H9 (cell line): ENCODE measurements around the gene GUCA1C. TPM values are rescaled to one million over a fixed set of nuclear protein-coding genes. Genes with fewer than 3 reads are reported as not detected.

Experiments
- DNase-seq: peaks from one replicate; pipeline ENCODE4 v3.0.0-alpha.2; 2017
- H2AFZ ChIP-seq: one replicate; pipeline ENCODE4 v1.6.1; 2013; ENCODE audit warnings: mild to moderate bottlenecking, low read length, control low read depth, moderate library complexity
- H2AK5ac ChIP-seq: 2 replicates; pipeline ENCODE4 v1.6.1; 2013; ENCODE audit warnings: low read length, control low read depth, mixed read lengths; ENCODE audit not compliant: insufficient read length
- H2BK120ac ChIP-seq: one replicate; pipeline ENCODE4 v1.6.1; 2013; ENCODE audit warnings: low read depth, mild to moderate bottlenecking, low read length, control low read depth, inconsistent platforms; ENCODE audit not compliant: poor library complexity, severe bottlenecking
- H2BK12ac ChIP-seq: 2 replicates; pipeline ENCODE4 v1.6.1; 2013; ENCODE audit warnings: low read length, control low read depth, mixed read lengths, low read depth; ENCODE audit not compliant: insufficient read length
- H2BK15ac ChIP-seq: 2 replicates; pipeline ENCODE4 v1.6.1; 2013; ENCODE audit warnings: low read depth, low read length, control low read depth
- H2BK20ac ChIP-seq: one replicate; pipeline ENCODE4 v1.6.1; 2013; ENCODE audit warnings: low read depth, mild to moderate bottlenecking, low read length, control low read depth, inconsistent platforms; ENCODE audit not compliant: poor library complexity, severe bottlenecking
- H2BK5ac ChIP-seq: 2 replicates; pipeline ENCODE4 v1.6.1; 2013; ENCODE audit warnings: low read length, control low read depth, mixed read lengths; ENCODE audit not compliant: insufficient read length
- H3K14ac ChIP-seq: 2 replicates; pipeline ENCODE4 v1.6.1; 2013; ENCODE audit warnings: low read length, control low read depth; ENCODE audit not compliant: insufficient read depth
- H3K18ac ChIP-seq: 2 replicates; pipeline ENCODE4 v1.6.1; 2013; ENCODE audit warnings: low read depth, mild to moderate bottlenecking, mixed read lengths, low read length, control low read depth; ENCODE audit not compliant: insufficient read length
- H3K23ac ChIP-seq: 2 replicates; pipeline ENCODE4 v1.6.1; 2013; ENCODE audit warnings: low read length, control low read depth, mixed read lengths, low read depth; ENCODE audit not compliant: insufficient read length
- H3K23me2 ChIP-seq: 2 replicates; pipeline ENCODE4 v1.6.1; 2013; ENCODE audit warnings: low read depth, mild to moderate bottlenecking, mixed read lengths, low read length, control low read depth; ENCODE audit not compliant: insufficient read length, poor library complexity, severe bottlenecking
- H3K27ac ChIP-seq: 2 replicates; pipeline ENCODE4 v1.5.1; 2013; ENCODE audit warnings: low read length, control low read depth, mixed read lengths, low read depth; ENCODE audit not compliant: insufficient read length
- H3K27me3 ChIP-seq: 2 replicates; pipeline ENCODE4 v1.6.1; 2013; ENCODE audit warnings: low read length, control low read depth, inconsistent platforms; ENCODE audit not compliant: insufficient read depth
- H3K4ac ChIP-seq: 2 replicates; pipeline ENCODE4 v1.6.1; 2013; ENCODE audit warnings: low read depth, mild to moderate bottlenecking, control low read depth, inconsistent platforms, low read length, moderate library complexity
- H3K4me1 ChIP-seq: 2 replicates; pipeline ENCODE4 v1.6.1; 2013; ENCODE audit warnings: low read length, control low read depth, inconsistent platforms; ENCODE audit not compliant: insufficient read depth
- H3K4me2 ChIP-seq: 2 replicates; pipeline ENCODE4 v1.6.1; 2013; ENCODE audit warnings: low read length, control low read depth, mixed read lengths; ENCODE audit not compliant: insufficient read length, insufficient read depth
- H3K56ac ChIP-seq: 2 replicates; pipeline ENCODE4 v1.6.1; 2013; ENCODE audit warnings: low read depth, mild to moderate bottlenecking, mixed read lengths, low read length, control low read depth; ENCODE audit not compliant: insufficient read length
- H3K79me1 ChIP-seq: 2 replicates; pipeline ENCODE4 v1.6.1; 2013; ENCODE audit warnings: low read depth, mild to moderate bottlenecking, moderate library complexity, low read length, control low read depth, inconsistent platforms; ENCODE audit not compliant: insufficient read depth, poor library complexity, severe bottlenecking
- H3K79me2 ChIP-seq: 2 replicates; pipeline ENCODE4 v1.6.1; 2013; ENCODE audit warnings: low read length, control low read depth, inconsistent platforms; ENCODE audit not compliant: insufficient read depth
- H3K9ac ChIP-seq: 2 replicates; pipeline ENCODE4 v1.6.1; 2013; ENCODE audit warnings: low read length, control low read depth, mixed read lengths; ENCODE audit not compliant: insufficient read length; ENCODE audit errors: extremely low read depth
- H3K9me3 ChIP-seq: one replicate; pipeline ENCODE4 v1.6.1; 2013; ENCODE audit warnings: low read depth, low read length, inconsistent platforms; ENCODE audit not compliant: control insufficient read depth
- H3T11ph ChIP-seq: one replicate; pipeline ENCODE4 v1.6.1; 2013; ENCODE audit warnings: mild to moderate bottlenecking, low read length, control low read depth, inconsistent platforms
- H4K20me1 ChIP-seq: one replicate; pipeline ENCODE4 v1.6.1; 2013; ENCODE audit not compliant: control insufficient read depth, insufficient read length, insufficient read depth
- H4K5ac ChIP-seq: 2 replicates; pipeline ENCODE4 v1.6.1; 2013; ENCODE audit warnings: low read depth, mild to moderate bottlenecking, mixed read lengths, low read length, control low read depth; ENCODE audit not compliant: insufficient read length
- H4K8ac ChIP-seq: replicated peaks from 2 replicates; pipeline ENCODE4 v1.6.1; 2013; ENCODE audit warnings: low read length, control low read depth, mixed read lengths, low read depth; ENCODE audit not compliant: insufficient read length
- H4K91ac ChIP-seq: 2 replicates; pipeline ENCODE4 v1.6.1; 2013; ENCODE audit warnings: low read depth, mild to moderate bottlenecking, moderate library complexity, mixed read lengths, low read length, control low read depth; ENCODE audit not compliant: insufficient read length
- H3K27ac Mint-ChIP-seq, 3 experiments: 2 replicates in 2 of 3; 3 replicates in 1 of 3; pipeline ENCODE4 v1.8.0; 2020 to 2021; ENCODE audit warnings: mixed read lengths in 3 of 3, mild to moderate bottlenecking in 1 of 3, moderate library complexity in 1 of 3
- H3K27me3 Mint-ChIP-seq: 2 replicates; pipeline ENCODE4 v1.8.0; 2021; ENCODE audit warnings: low read depth, mild to moderate bottlenecking, moderate library complexity, mixed read lengths
- H3K36me3 Mint-ChIP-seq, 3 experiments: 2 replicates in 2 of 3; 3 replicates in 1 of 3; pipeline ENCODE4 v1.8.0; 2020 to 2021; ENCODE audit warnings: low read depth in 3 of 3, mixed read lengths in 3 of 3; ENCODE audit not compliant: insufficient read depth in 1 of 3
- H3K4me1 Mint-ChIP-seq, 2 experiments: 2 replicates each; pipeline ENCODE4 v1.8.0; 2020; ENCODE audit warnings: mixed read lengths in 2 of 2
- H3K4me3 Mint-ChIP-seq, 2 experiments: 2 replicates in 1 of 2; 3 replicates in 1 of 2; pipeline ENCODE4 v1.8.0; 2020 to 2021; ENCODE audit warnings: mild to moderate bottlenecking in 2 of 2, mixed read lengths in 2 of 2, moderate library complexity in 1 of 2
- H3K9me3 Mint-ChIP-seq, 2 experiments: 2 replicates in 1 of 2; 3 replicates in 1 of 2; pipeline ENCODE4 v1.8.0; 2020; ENCODE audit warnings: mild to moderate bottlenecking in 2 of 2, mixed read lengths in 2 of 2, moderate library complexity in 1 of 2
- WGBS: extraction: QIAGEN DNeasy Blood & Tissue Kit; methylation state at CpG from one replicate; pipeline ENCODE4 v1.1.7; 2013; ENCODE audit warnings: missing lambda C conversion rate, low lambda C conversion rate, mixed read lengths; ENCODE audit not compliant: insufficient read length; ENCODE audit errors: extremely low coverage; 5-methylcytosine and 5-hydroxymethylcytosine counted together
- total RNA-seq: library from RNA; stranded (reverse); gene quantifications from 2 replicates; pipeline ENCODE4 v1.2.1, GENCODE V29; 2021
- TF ChIP-seq, protein P1 (sequence below): fragments of 200-600 bp; sonication (generic); conservative IDR thresholded peaks from 3 replicates; pipeline ENCODE4 v1.8.0; 2021; ENCODE audit warnings: antibody characterized with exemption, mild to moderate bottlenecking

Gene GUCA1C
- total RNA-seq, 1 experiment from 2014 or later = not detected

- no peak overlapping the region for H3K4ac ChIP-seq
- H3K18ac ChIP-seq = no peak overlapping the region
- H3K23me2 ChIP-seq = no peaks in the 10 kb centered on the region
- H3K23ac ChIP-seq = no peak overlapping the region
- no peaks in the 10 kb centered on the region for H3K4me1 Mint-ChIP-seq
- no peak overlapping the region for H3K27ac ChIP-seq
- no peak overlapping the region for H4K91ac ChIP-seq
- no peaks in the 10 kb centered on the region for H3K9me3 ChIP-seq
- no peaks in the 10 kb centered on the region for H3K79me1 ChIP-seq
- TF ChIP-seq, protein P1, sequence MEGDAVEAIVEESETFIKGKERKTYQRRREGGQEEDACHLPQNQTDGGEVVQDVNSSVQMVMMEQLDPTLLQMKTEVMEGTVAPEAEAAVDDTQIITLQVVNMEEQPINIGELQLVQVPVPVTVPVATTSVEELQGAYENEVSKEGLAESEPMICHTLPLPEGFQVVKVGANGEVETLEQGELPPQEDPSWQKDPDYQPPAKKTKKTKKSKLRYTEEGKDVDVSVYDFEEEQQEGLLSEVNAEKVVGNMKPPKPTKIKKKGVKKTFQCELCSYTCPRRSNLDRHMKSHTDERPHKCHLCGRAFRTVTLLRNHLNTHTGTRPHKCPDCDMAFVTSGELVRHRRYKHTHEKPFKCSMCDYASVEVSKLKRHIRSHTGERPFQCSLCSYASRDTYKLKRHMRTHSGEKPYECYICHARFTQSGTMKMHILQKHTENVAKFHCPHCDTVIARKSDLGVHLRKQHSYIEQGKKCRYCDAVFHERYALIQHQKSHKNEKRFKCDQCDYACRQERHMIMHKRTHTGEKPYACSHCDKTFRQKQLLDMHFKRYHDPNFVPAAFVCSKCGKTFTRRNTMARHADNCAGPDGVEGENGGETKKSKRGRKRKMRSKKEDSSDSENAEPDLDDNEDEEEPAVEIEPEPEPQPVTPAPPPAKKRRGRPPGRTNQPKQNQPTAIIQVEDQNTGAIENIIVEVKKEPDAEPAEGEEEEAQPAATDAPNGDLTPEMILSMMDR = no peak
- H4K5ac ChIP-seq = no peak overlapping the region
- H4K8ac ChIP-seq = no peak overlapping the region
- no peak overlapping the region for H2BK15ac ChIP-seq
- H3K56ac ChIP-seq = no peak overlapping the region
- no peak overlapping the region for H2AFZ ChIP-seq
- H3T11ph ChIP-seq = no peak overlapping the region
- no peak overlapping the region for H3K4me2 ChIP-seq
- H2BK120ac ChIP-seq = no peak overlapping the region
- H3K36me3 Mint-ChIP-seq = no peaks in the 10 kb centered on the region
- no peak overlapping the region for H3K14ac ChIP-seq
- no peak overlapping the region for H2BK12ac ChIP-seq
- H4K20me1 ChIP-seq = no peaks in the 10 kb centered on the region
- no peaks in the 10 kb centered on the region for H3K79me2 ChIP-seq
- H2BK5ac ChIP-seq = no peak overlapping the region
- no peak for DNase-seq
- H3K27me3 Mint-ChIP-seq = no peaks in the 10 kb centered on the region
- H3K9me3 Mint-ChIP-seq = peaks cover 3 to 5% of the 10 kb centered on the region in 2 experiments; a peak in 3 of 5 replicates
- H2AK5ac ChIP-seq = no peak overlapping the region
- no CpG with 5 or more reads among the region's 8 CpGs for WGBS
- H3K4me3 Mint-ChIP-seq = no peak overlapping the region
- H3K27me3 ChIP-seq = no peaks in the 10 kb centered on the region
- H2BK20ac ChIP-seq = no peak overlapping the region
- H3K9ac ChIP-seq = no peak overlapping the region
- H3K4me1 ChIP-seq = no peaks in the 10 kb centered on the region
- no peak overlapping the region; a peak in 1 of 7 replicates for H3K27ac Mint-ChIP-seq
These were observed 16.6 kb downstream of the GUCA1C start for GRCh38 chr3:108936924-108937689.
